HG03108 (cell line): ENCODE measurements around the gene RPS18.
A peak's percentile ranks its signal among the peaks of the same experiment; 100 is the strongest.

Experiments used
- ATAC-seq: cut with Tn5 transposase; IDR thresholded peaks from one replicate; pipeline ENCODE4 v1.9.1; 2021; ENCODE audit warnings: moderate library complexity; ENCODE audit not compliant: unreplicated experiment

The RPS18 gene

GRCh38 chr6:33289784-33290315, 18.0 kb downstream of the RPS18 start:
- ATAC-seq: no peak

- no peak for ATAC-seq
These were observed 18.6 kb downstream of the RPS18 start for GRCh38 chr6:33290459-33290858.

- no peak for ATAC-seq
These were observed 21.3 kb downstream of the RPS18 start for GRCh38 chr6:33292996-33293682.

- ATAC-seq: no peak
These were observed 22.4 kb downstream of the RPS18 start for GRCh38 chr6:33294086-33294823.

GRCh38 chr6:33295621-33296369, 23.9 kb downstream of the RPS18 start:
- ATAC-seq: no peak

- ATAC-seq: no peak
These were observed 25.0 kb downstream of the RPS18 start for GRCh38 chr6:33296797-33297405.

GRCh38 chr6:33297406-33297955, 25.6 kb downstream of the RPS18 start:
- ATAC-seq: no peak

- no peak for ATAC-seq
These were observed 26.3 kb downstream of the RPS18 start for GRCh38 chr6:33297956-33298772.

- ATAC-seq: peak; percentile 16
These were observed 26.9 kb downstream of the RPS18 start, which contains the start of gene RGL2 for GRCh38 chr6:33298773-33299236. Gene RGL2, minus strand, starts transcription at chr6:33298942. Its CDS starts 332 bp downstream, at chr6:33298610.

- peak; percentile 75 for ATAC-seq
These were observed 27.5 kb downstream of the RPS18 start for GRCh38 chr6:33299237-33299944.

GRCh38 chr6:33301877-33302276, 30.0 kb downstream of the RPS18 start:
- no peak for ATAC-seq

GRCh38 chr6:33304216-33304615, 32.3 kb downstream of the RPS18 start:
- no peak for ATAC-seq

- no peak for ATAC-seq
These were observed 33.2 kb downstream of the RPS18 start for GRCh38 chr6:33305052-33305451.

GRCh38 chr6:33306356-33306755, 34.5 kb downstream of the RPS18 start:
- no peak for ATAC-seq

- ATAC-seq: peak; percentile 31
These were observed 40.7 kb downstream of the RPS18 start for GRCh38 chr6:33312361-33313104.

- ATAC-seq: peak; percentile 6
These were observed 41.3 kb downstream of the RPS18 start for GRCh38 chr6:33313105-33313708.

- peak; percentile 35 for ATAC-seq
These were observed 42.0 kb downstream of the RPS18 start, which contains the start of gene TAPBP for GRCh38 chr6:33313709-33314514. Gene TAPBP, minus strand, starts transcription at chr6:33314078. Its CDS starts 37 bp downstream, at chr6:33314041.
